Fibroblast of skin of right biceps (primary cell): ENCODE data around the gene SLAMF9.
A peak's percentile ranks its signal among the peaks of the same experiment; 100 is the strongest.

Source experiments
- DNase-seq: peaks from one replicate; pipeline ENCODE4 v3.0.0-alpha.2; 2013

The SLAMF9 gene

GRCh38 chr1:159953536-159954515, at the start of gene SLAMF9:
Gene SLAMF9, minus strand, starts transcription at chr1:159954237. Its CDS starts 100 bp downstream, at chr1:159954137.
- peak; percentile 76 for DNase-seq

- no peak for DNase-seq
Observed at GRCh38 chr1:160001440-160001839, 47.4 kb upstream of the SLAMF9 start.

DNA sequence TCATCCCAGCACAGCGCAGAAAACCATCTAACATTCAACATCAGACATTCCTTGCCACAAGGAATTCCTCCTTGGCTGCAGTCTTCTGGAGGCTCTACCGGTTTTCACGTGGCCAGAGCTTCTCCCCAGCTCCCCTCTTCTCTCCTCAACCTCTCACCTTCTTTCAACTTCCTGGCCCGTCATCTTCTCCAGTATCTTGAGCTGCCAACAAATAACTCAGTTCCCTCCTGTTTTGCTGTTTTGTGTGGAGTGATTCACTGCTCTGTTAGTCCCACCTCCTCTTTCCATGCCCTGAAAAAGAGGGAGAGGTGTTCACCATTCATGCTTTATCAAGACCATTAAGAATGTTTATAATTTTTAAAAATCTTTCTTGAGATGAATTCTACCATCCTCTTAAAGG, 45.2 kb upstream of the SLAMF9 start:
- DNase-seq = peak; percentile 51

- DNase-seq = peak; percentile 95
Observed at GRCh38 chr1:159996653-159997052, 42.6 kb upstream of the SLAMF9 start.

GRCh38 chr1:159994896-159995295, 40.9 kb upstream of the SLAMF9 start:
- no peak for DNase-seq

DNA sequence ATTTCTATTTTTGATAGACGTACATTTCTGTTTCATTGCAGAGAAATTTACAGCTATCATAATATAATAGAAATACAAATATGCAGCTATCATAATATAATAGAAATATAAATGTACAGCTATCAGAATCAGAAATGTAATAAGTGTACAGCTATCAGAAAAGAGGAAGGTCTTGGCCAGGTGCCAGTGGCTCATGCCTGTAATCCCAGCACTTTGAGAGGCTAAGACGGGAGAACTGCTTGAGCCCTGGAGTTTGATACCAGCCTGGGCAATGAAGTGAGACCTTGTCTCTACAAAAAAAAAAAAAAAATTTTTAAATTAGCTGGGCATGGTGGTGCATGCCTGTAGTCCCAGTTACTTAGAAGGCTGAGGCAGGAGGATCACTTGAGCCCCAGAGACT, 39.9 kb upstream of the SLAMF9 start:
- DNase-seq = no peak

DNA sequence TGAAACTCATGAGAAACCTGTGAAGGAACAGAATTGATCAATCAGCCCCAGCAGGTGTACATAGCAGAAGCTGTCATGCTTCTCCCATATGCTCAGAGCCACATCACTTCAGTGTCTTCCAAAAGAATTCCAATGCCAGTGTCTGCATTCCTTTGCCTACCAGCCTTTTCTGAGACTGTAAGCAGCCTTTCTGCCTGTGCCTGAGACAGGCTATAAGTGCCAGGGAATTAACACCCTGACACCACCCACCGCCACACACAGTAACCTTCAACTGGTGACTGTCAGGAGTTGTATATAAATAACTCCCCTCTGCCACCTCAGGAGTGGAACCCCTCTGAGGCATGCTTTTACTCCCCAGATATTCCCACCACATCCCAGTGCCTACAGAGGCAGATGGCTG, 38.1 kb upstream of the SLAMF9 start:
- DNase-seq = no peak

DNA sequence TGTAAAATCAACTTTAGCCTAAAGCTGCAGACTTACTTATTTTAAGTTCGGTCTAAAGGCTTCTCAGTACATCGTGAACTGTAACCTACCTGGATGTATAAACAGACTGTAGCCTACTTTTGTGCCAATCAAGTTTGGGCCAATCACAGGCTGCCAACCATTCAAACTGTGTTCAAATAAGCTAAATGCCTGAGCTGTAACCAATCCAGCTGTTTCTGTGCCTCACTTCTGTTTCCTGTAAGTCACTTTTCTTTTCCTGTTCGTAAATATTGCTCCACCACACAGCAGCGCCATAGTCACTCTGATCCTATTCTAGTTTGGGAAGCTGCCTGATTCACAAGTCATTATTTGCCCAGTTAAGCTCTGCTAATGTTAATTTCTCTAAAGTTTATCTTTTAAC, 37.5 kb upstream of the SLAMF9 start:
- peak; percentile 17 for DNase-seq

GRCh38 chr1:159990005-159990404, 36.0 kb upstream of the SLAMF9 start:
- DNase-seq = no peak

DNA sequence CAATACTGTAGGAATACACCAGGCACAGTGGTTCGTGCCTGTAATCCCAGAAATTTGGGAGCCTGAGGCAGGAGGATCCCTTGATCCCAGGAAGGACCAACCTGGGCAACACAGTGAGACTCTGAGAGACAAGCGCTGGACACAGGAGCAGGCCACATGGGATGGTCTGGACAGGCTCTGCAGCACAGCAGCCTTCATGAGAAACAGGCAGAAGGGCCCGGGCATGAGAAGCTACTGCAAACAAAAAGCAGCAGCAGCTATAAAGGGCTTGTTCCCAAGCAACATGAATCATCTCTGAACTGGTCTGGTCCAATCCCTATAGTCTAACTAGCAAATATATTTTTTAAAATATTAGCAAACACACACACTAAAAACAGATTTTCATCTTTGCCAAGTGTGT, 35.5 kb upstream of the SLAMF9 start:
- no peak for DNase-seq

DNA sequence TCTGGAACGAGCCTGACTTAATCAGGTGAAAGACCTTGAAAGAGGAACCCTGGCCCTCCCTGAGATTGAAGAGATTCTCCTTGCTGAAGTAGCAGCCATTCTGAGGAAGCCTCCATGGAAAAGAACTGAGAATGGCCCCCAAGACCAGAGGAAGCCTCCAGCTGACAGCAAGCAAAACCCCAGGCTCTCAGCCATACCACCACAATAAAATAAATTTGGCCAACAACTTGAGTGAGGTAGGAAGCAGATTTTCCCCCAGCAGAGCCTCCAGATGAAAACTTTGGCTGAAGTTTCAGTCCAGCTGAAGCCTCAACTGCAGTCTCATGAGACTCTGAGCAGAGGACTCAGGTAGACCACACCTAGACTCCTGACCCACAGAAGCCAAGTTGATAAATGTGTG, 34.0 kb upstream of the SLAMF9 start:
- DNase-seq = no peak

DNA sequence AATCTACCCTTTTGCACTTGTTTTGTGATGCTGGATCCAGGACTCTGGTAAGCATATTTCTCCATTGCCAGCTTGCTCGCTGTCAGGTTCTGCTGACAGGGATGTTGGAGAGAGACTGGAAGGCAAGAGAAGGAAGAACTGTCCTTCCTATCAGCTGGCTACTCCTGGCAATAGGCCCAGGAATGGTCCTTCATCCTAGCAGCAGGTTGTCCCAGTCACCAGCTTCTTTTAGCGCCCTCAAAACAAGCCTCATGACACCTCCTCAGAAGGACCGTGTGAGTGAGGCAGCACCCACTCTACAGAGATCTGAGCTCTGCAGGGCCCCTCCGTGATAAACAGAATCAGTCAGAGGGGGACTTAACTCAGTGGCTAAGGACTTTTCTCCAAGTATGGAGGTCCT, 33.1 kb upstream of the SLAMF9 start:
- DNase-seq = no peak

DNA sequence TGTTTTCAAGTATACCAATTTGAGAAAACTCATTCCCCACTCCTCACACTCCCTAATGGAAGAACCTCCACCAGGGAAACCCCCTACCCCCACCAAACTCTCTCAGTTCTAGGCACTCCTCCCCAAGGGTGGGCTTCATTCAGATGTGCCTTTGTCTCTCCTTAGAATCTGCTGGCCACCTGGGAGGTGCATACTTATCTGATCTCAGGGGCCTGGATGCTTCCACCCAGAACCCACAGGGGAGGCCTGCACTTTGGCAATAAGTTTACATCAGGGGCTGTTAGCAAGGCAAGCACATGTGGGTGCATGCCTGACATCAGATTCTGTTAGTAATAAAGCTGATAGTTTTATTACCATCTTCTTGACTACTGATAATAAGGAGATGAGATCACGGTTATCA, 32.5 kb upstream of the SLAMF9 start:
- no peak for DNase-seq

DNA sequence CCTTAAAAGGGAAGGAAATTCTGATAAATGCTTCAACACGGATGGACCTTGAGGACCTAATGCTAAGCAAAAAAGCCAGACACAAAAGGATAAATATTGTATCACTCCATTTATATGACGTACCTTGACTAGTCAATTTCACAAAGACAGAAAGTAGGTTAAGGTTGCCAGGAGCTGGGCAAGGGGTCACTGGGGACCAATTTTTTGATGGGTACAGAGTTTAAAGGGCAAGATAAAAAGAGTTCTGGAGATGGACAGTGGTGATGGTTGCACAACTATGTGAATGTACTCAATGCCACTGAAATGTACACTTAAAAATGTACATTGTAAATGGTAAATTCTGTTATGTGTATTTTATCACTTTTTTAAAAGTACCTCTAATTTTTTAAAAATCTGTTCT, 32.1 kb upstream of the SLAMF9 start:
- no peak for DNase-seq

- DNase-seq = no peak
Observed at GRCh38 chr1:159985473-159985872, 31.4 kb upstream of the SLAMF9 start.

GRCh38 chr1:159983681-159984080, 29.6 kb upstream of the SLAMF9 start:
- no peak for DNase-seq

- DNase-seq = no peak
Observed at GRCh38 chr1:159982280-159982679, 28.2 kb upstream of the SLAMF9 start.

DNA sequence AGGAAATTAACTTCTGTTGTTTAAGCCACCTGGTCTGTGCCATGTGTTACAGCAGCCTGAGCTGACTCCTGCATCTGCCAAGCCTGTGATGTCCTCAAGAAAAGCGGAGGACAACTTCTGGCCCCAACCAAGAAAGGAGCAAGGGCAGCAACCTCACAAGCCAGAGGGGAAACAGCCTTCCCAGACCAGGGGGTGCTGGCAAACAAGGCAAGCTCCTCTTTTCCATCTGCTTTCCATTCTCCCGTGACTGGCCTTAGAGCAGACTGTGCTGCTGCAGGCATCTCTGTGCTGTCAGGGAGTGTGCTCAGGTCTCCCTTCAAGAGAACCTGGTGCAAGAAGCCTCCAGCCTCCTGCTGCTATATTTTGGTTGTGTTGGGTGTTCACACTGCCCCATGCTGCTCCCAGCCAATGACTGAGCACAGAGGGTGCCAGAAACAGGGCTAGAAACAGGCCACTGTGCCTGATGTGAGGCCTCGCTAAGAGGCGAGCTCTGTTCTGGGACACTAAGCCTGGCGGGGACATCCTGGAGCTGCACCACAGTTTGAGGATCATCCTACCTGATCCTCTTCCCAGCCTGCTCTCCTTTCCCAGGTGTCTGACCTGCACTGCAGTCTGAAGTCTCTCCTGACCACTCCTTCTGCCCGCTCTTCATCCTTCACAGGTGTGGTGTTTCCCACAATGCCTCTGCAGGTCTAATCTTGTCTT, 27.5 kb upstream of the SLAMF9 start:
- DNase-seq = no peak

- no peak for DNase-seq
Observed at GRCh38 chr1:159980786-159981185, 26.7 kb upstream of the SLAMF9 start.

DNA sequence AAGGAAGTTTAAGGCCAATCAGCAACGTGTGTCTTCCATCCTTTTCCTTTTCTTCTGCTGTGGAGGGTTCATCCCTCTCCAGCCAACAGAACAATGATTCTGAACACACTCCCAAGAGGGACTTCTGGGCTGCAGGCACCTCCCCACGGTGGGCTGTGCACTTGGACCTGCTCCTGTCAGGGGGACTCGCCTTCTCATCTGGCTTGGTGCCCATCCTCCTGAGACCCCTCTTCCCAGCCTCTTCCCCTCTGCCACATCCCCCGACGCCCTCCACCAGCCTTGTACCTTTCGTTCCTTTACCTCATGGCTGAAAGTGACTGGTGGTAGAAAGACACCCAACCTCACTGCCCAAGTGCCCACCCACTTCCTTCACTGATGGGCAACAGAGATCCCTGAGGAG, 26.0 kb upstream of the SLAMF9 start:
- DNase-seq = no peak

DNA sequence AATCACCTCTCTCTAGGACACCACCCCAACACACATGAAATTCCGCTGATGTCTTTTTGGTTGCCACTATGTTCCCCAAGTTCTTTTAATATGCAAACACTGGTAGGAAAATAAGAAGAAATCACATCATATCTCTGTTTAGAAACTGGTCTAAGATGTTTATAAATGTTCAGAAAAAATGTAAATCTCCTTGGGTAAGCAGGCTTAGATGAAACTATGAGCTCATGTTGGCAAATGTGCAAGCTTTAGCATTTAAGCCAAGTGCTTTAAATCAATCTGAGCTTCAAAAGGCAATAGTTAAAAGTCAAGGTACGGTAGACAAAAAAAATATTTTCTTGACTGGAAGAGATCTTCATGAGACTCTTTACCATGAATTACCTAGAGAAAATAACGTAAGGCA, 25.2 kb upstream of the SLAMF9 start:
- DNase-seq = no peak

- no peak for DNase-seq
Observed at GRCh38 chr1:159978107-159978398, 24.0 kb upstream of the SLAMF9 start.

- DNase-seq = no peak
Observed at GRCh38 chr1:159977364-159978106, 23.5 kb upstream of the SLAMF9 start.
